AG04450 (cell line): ENCODE results near the gene CLMN. TPM values are rescaled to one million over a fixed set of nuclear protein-coding genes. Genes with fewer than 3 reads are reported as not detected.

Experiments
- CTCF ChIA-PET: fragments of 300-600, 350-600 bp; formaldehyde crosslinking; extraction: SDS; loops from one replicate; lab custom pipeline; 2022; ENCODE audit warnings: antibody characterized with exemption, inconsistent platforms; lab: Charles Lee
- POLR2A ChIA-PET: fragments of 350-600 bp; formaldehyde crosslinking; extraction: SDS; loops from one replicate; lab custom pipeline; 2021; ENCODE audit warnings: antibody characterized with exemption, inconsistent platforms; lab: Yijun Ruan, JAX
- DNase-seq: peaks from one replicate; pipeline ENCODE4 v3.0.0-alpha.2; 2011; ENCODE audit warnings: low read depth, low spot score
- H3K27ac ChIP-seq: one replicate; pipeline ENCODE4 v1.5.1; 2012; ENCODE audit warnings: low read depth, low read length, control low read depth
- H3K27me3 ChIP-seq: one replicate; pipeline ENCODE4 v1.6.0; 2012; ENCODE audit warnings: low read length; ENCODE audit not compliant: control insufficient read depth, insufficient read depth
- H3K4me3 ChIP-seq: 2 replicates; pipeline ENCODE4 v1.5.1; 2011; ENCODE audit warnings: mild to moderate bottlenecking, low read depth, low read length, control low read depth
- H3K9me3 ChIP-seq: 2 replicates; pipeline ENCODE4 v1.5.1; 2012; ENCODE audit warnings: low read length; ENCODE audit not compliant: control insufficient read depth, insufficient read depth
- CTCF ChIP-seq: IDR thresholded peaks from 2 replicates; pipeline ENCODE4 v1.5.1; 2011; ENCODE audit warnings: low read depth, low read length, control low read depth, inconsistent platforms
- polyA plus RNA-seq: library from polyadenylated mRNA; depleted of rRNA; stranded (reverse); fragments of >200 nt; gene quantifications from 2 replicates; pipeline ENCODE4 v1.2.3, GENCODE V29; 2011

CLMN gene
- polyA plus RNA-seq, 1 experiment = 0.09 TPM

GRCh38 chr14:95228240-95228639 is 91.5 kb downstream of the CLMN start:
- ChIA-PET POLR2A (no interaction called here), CTCF (no interaction called here)
- DNase-seq = no peak
- no peak overlapping the region for H3K27ac ChIP-seq
- H3K4me3 ChIP-seq = no peak overlapping the region
- peaks cover 3% of the 10 kb centered on the region for H3K27me3 ChIP-seq
- H3K9me3 ChIP-seq = no peaks in the 10 kb centered on the region
- TF ChIP-seq CTCF = no peak

- ChIA-PET POLR2A (no interaction called here), CTCF (no interaction called here)
- peaks cover 3% of the 10 kb centered on the region for H3K27me3 ChIP-seq
- DNase-seq = no peak
- no peak overlapping the region for H3K27ac ChIP-seq
- no peak for TF ChIP-seq CTCF
- H3K4me3 ChIP-seq = no peak overlapping the region
- H3K9me3 ChIP-seq = no peaks in the 10 kb centered on the region
These were observed 92.3 kb downstream of the CLMN start for GRCh38 chr14:95227279-95227860.

GRCh38 chr14:95226801-95227200 is 92.9 kb downstream of the CLMN start:
- DNase-seq = no peak
- CTCF ChIA-PET = interaction anchor here (1.1 kb wide), 1 partner anchor 75 kb away, joined by 3 read pairs; no protein-coding TSS in a partner anchor
- no peaks in the 10 kb centered on the region for H3K9me3 ChIP-seq
- H3K27me3 ChIP-seq = peaks cover 3% of the 10 kb centered on the region
- POLR2A ChIA-PET = no interaction called here
- no peak overlapping the region for H3K4me3 ChIP-seq
- H3K27ac ChIP-seq = no peak overlapping the region
- TF ChIP-seq CTCF = no peak

GRCh38 chr14:95225251-95225887 is 94.3 kb downstream of the CLMN start:
- Histone ChIP-seq H3K9me3 (no peaks in the 10 kb centered on the region), H3K27ac (no peak overlapping the region), H3K27me3 (peaks cover 3% of the 10 kb centered on the region), H3K4me3 (no peak overlapping the region)
- ChIA-PET CTCF (no interaction called here), POLR2A (no interaction called here)
- DNase-seq = no peak
- TF ChIP-seq CTCF = no peak

GRCh38 chr14:95222870-95223398 is 96.8 kb downstream of the CLMN start:
- CTCF ChIA-PET = no interaction called here
- Histone ChIP-seq H3K9me3 (no peaks in the 10 kb centered on the region), H3K4me3 (no peak overlapping the region), H3K27me3 (peaks cover 3% of the 10 kb centered on the region), H3K27ac (no peak overlapping the region)
- TF ChIP-seq CTCF = no peak
- DNase-seq = no peak
- POLR2A ChIA-PET = no interaction called here
